ENCODE data around the gene CNTN4. TPM values are rescaled to one million over a fixed set of nuclear protein-coding genes. Genes with fewer than 3 reads are reported as not detected.

CNTN4 gene
- total RNA-seq, 1 experiment from 2014 or later, result 2.9 TPM

DNA sequence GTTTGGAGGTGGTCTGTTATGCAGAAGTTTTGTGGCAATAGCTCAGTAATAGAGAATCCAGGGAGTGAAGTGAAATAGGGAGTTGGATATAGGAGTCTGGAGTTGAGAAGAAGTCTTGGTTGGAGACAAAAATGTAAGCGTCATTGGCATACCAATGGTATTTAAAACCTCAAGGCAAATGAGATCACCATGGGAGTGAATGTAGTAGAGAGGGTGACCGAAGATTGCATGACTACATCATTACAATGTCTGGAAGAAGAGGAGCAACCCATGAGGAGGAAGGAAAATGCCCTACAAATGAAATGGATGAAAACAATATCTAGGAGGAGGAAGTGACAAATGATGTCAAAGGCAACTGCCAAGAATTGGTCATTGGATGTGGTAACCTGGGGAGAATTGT is 54.4 kb downstream of the CNTN4 start:
- Mint-ChIP-seq H3K27me3 (ENCODE audit: unreplicated experiment) (no peaks in the 10 kb centered on the region), H3K27ac (ENCODE audit: unreplicated experiment) (no peak overlapping the region), H3K9me3 (ENCODE audit: low read depth, unreplicated experiment) (peaks cover 6% of the 10 kb centered on the region), H3K4me3 (ENCODE audit: low read depth, unreplicated experiment) (no peak overlapping the region), H3K4me1 (ENCODE audit: low read depth, unreplicated experiment) (no peaks in the 10 kb centered on the region), H3K36me3 (ENCODE audit: insufficient read depth, unreplicated experiment) (no peaks in the 10 kb centered on the region)
- DNase-seq, result no peak
- TF ChIP-seq, protein P1, sequence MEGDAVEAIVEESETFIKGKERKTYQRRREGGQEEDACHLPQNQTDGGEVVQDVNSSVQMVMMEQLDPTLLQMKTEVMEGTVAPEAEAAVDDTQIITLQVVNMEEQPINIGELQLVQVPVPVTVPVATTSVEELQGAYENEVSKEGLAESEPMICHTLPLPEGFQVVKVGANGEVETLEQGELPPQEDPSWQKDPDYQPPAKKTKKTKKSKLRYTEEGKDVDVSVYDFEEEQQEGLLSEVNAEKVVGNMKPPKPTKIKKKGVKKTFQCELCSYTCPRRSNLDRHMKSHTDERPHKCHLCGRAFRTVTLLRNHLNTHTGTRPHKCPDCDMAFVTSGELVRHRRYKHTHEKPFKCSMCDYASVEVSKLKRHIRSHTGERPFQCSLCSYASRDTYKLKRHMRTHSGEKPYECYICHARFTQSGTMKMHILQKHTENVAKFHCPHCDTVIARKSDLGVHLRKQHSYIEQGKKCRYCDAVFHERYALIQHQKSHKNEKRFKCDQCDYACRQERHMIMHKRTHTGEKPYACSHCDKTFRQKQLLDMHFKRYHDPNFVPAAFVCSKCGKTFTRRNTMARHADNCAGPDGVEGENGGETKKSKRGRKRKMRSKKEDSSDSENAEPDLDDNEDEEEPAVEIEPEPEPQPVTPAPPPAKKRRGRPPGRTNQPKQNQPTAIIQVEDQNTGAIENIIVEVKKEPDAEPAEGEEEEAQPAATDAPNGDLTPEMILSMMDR (IDR thresholded peaks at IDR 0.05; ENCODE audit: unreplicated experiment), result no peak
- intact Hi-C loops (cut with micrococcal nuclease; ENCODE audit: unreplicated experiment), result no loop called here
- CTCF ChIA-PET, result no interaction called here
- no TSS peak for BruUV-seq (replicated peaks)

DNA sequence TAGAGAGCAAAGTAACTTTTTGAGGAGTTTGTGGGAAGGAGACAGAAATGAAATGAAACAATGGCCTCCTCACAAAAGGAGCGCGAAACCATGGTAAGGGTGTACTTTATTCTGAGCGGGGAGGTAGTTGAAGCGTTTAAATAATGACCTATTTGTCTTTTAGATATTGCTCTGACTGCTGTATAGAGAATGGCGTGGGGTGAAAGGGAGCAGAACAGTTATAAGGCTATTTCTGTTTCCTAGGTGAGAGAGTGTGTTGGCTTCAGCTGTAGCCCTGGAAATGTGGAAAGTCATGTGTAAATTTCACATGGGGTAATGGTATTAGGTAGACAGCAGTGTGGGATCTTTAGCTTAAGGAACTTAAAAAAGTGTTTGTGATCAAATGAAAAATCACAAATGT is 54.9 kb downstream of the CNTN4 start:
- H3K4me1 Mint-ChIP-seq (ENCODE audit: low read depth, unreplicated experiment), result no peaks in the 10 kb centered on the region
- DNase-seq, result no peak
- TF ChIP-seq, protein P1 (IDR thresholded peaks at IDR 0.05; ENCODE audit: unreplicated experiment), result no peak
- H3K4me3 Mint-ChIP-seq (ENCODE audit: low read depth, unreplicated experiment), result no peak overlapping the region
- no peak overlapping the region for H3K27ac Mint-ChIP-seq (ENCODE audit: unreplicated experiment)
- intact Hi-C loops (cut with micrococcal nuclease; ENCODE audit: unreplicated experiment), result no loop called here
- peaks cover 6% of the 10 kb centered on the region for H3K9me3 Mint-ChIP-seq (ENCODE audit: low read depth, unreplicated experiment)
- CTCF ChIA-PET, result no interaction called here
- BruUV-seq (replicated peaks), result no TSS peak
- no peaks in the 10 kb centered on the region for H3K27me3 Mint-ChIP-seq (ENCODE audit: unreplicated experiment)
- H3K36me3 Mint-ChIP-seq (ENCODE audit: insufficient read depth, unreplicated experiment), result no peaks in the 10 kb centered on the region

DNA sequence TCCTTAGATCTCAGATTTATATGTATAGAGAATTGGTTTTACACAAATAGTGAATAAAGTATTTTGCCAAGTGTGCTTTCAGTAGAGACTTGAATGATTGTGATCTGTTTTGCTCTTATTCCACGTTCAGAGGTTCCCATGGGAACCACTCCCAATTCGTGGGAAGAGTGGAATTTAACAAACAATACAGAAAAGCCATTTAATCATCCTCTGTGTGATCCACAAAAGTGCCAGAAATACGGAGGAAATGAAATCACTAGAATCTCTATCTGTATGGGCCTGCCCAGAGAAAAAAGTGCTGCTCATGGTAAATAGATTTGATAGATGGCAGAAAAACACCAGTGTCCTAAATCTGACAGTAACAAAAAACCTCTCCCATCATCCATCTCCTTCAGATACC is 56.0 kb downstream of the CNTN4 start:
- no peak for DNase-seq
- intact Hi-C loops (cut with micrococcal nuclease; ENCODE audit: unreplicated experiment), result no loop called here
- Mint-ChIP-seq H3K27me3 (ENCODE audit: unreplicated experiment) (no peaks in the 10 kb centered on the region), H3K4me3 (ENCODE audit: low read depth, unreplicated experiment) (no peak overlapping the region), H3K27ac (ENCODE audit: unreplicated experiment) (no peak overlapping the region), H3K4me1 (ENCODE audit: low read depth, unreplicated experiment) (no peaks in the 10 kb centered on the region), H3K36me3 (ENCODE audit: insufficient read depth, unreplicated experiment) (no peaks in the 10 kb centered on the region), H3K9me3 (ENCODE audit: low read depth, unreplicated experiment) (peaks cover 6% of the 10 kb centered on the region)
- CTCF ChIA-PET, result no interaction called here
- no TSS peak for BruUV-seq (replicated peaks)
- TF ChIP-seq, protein P1 (IDR thresholded peaks at IDR 0.05; ENCODE audit: unreplicated experiment), result no peak

DNA sequence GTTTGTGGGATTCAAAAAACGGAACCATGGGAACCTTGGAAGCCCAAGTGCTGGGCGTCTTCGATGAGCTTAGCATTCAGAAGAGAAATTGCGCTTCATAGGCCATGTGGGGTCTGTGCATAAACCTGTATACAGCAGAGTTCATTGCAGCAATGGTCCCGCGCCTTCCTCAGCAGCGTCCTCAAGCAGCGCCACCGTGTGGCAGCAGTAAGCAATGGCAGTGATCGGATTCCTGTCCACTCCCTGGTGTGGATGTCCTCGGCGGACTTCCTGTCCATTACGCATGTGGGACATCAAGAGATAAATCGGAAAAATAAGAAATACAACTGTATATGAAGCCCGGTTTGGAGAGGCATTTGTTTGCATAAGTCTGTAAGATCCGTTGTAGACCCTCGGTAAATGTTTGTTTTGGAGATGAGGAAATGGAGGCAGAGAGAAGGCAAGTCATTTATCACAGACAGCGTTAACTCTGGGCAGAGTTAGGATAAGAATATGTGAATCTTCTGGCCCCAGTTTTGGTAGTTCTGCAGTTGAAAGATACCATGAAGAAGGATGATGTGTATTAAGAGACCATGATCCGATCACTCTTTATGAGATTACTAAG is 57.7 kb downstream of the CNTN4 start:
- no TSS peak for BruUV-seq (replicated peaks)
- TF ChIP-seq, protein P1 (IDR thresholded peaks at IDR 0.05; ENCODE audit: unreplicated experiment), result no peak
- H3K4me3 Mint-ChIP-seq (ENCODE audit: low read depth, unreplicated experiment), result no peak overlapping the region
- CTCF ChIA-PET, result no interaction called here
- H3K9me3 Mint-ChIP-seq (ENCODE audit: low read depth, unreplicated experiment), result peaks cover 9% of the 10 kb centered on the region
- no peak for DNase-seq
- intact Hi-C loops (cut with micrococcal nuclease; ENCODE audit: unreplicated experiment), result no loop called here
- H3K27ac Mint-ChIP-seq (ENCODE audit: unreplicated experiment), result no peak overlapping the region
- H3K27me3 Mint-ChIP-seq (ENCODE audit: unreplicated experiment), result no peaks in the 10 kb centered on the region
- H3K36me3 Mint-ChIP-seq (ENCODE audit: insufficient read depth, unreplicated experiment), result no peaks in the 10 kb centered on the region
- no peaks in the 10 kb centered on the region for H3K4me1 Mint-ChIP-seq (ENCODE audit: low read depth, unreplicated experiment)
